K562 (cell line): Measurements from ENCODE around the gene TLDC2. TPM values are rescaled to one million over a fixed set of nuclear protein-coding genes. Genes with fewer than 3 reads are reported as not detected.

Experiments
- ATAC-seq: fragments of 200-7000 bp; cut with Tn5 transposase; 3 replicates; pipeline ENCODE4 v1.9.1; 2020; ENCODE audit warnings: moderate library complexity
- BruUV-seq: library from RNA; stranded (reverse); fragments of 400-500 nt; replicated peaks from 2 replicates; lab custom pipeline; 2021; lab: Mats Ljungman, UMichigan
- CTCF ChIA-PET: fragments of 300-600 bp; formaldehyde crosslinking; extraction: SDS; loops from one replicate; lab custom pipeline; 2021; ENCODE audit warnings: low intra/inter-chr PET ratio; lab: Yijun Ruan, JAX
- POLR2A ChIA-PET: fragments of 300-600, 350-650 bp; sonication (Branson Sonifier 250); formaldehyde crosslinking; extraction: SDS; loops from one replicate; lab custom pipeline; 2021; ENCODE audit warnings: antibody characterized with exemption, inconsistent platforms; lab: Yijun Ruan, JAX
- DNase-seq, 4 experiments: peaks; one replicate each; pipeline versions ENCODE4 v3.0.0 to v3.0.0-alpha.2; 2011 to 2018; ENCODE audit warnings: low spot score in 3 of 4, mixed read lengths in 3 of 4; ENCODE audit errors: extremely low read depth in 1 of 4
- FAIRE-seq: peaks from 2 replicates; lab custom pipeline; 2011; peaks lifted over from hg19 to GRCh38; lab: Jason Lieb, UNC
- H2AFZ ChIP-seq: 2 replicates; pipeline ENCODE4 v1.6.0; 2011; ENCODE audit warnings: low read depth, low read length, control low read depth, inconsistent platforms
- H3K27ac ChIP-seq: fragments of 200-600 bp; 3 replicates; pipeline ENCODE4 v1.8.0; 2011; ENCODE audit warnings: low read depth, mild to moderate bottlenecking, control low read depth, inconsistent platforms, low read length, moderate library complexity, mixed read lengths; ENCODE audit errors: extremely low read depth
- H3K27me3 ChIP-seq, 2 experiments: fragments of 300-600 bp in 1 of 2; 2 replicates in 1 of 2; 3 replicates in 1 of 2; pipeline versions ENCODE4 v1.6.0 to v1.8.0; 2011; ENCODE audit warnings: inconsistent platforms in 2 of 2, low read length in 2 of 2, mild to moderate bottlenecking in 1 of 2, mixed read lengths in 1 of 2, moderate library complexity in 1 of 2; ENCODE audit not compliant: control insufficient read depth in 2 of 2, insufficient read depth in 2 of 2
- H3K36me3 ChIP-seq: fragments of 300-600 bp; 3 replicates; pipeline ENCODE4 v1.8.0; 2011; ENCODE audit warnings: mild to moderate bottlenecking, low read length, inconsistent platforms; ENCODE audit not compliant: control insufficient read depth, insufficient read depth
- H3K4me1 ChIP-seq, 2 experiments: fragments of 200-600 bp in 1 of 2; replicated peaks in 1 of 2; 2 replicates in 1 of 2; 3 replicates in 1 of 2; pipeline versions ENCODE4 v1.5.1 to v1.8.0; 2011; ENCODE audit warnings: inconsistent platforms in 2 of 2, low read length in 2 of 2, mild to moderate bottlenecking in 1 of 2, mixed read lengths in 1 of 2, moderate library complexity in 1 of 2; ENCODE audit not compliant: control insufficient read depth in 2 of 2, insufficient read depth in 2 of 2
- H3K4me2 ChIP-seq: 2 replicates; pipeline ENCODE4 v1.6.1; 2011; ENCODE audit warnings: low read length, control low read depth, inconsistent platforms, mixed read lengths; ENCODE audit not compliant: insufficient read depth
- H3K4me3 ChIP-seq: fragments of 200-600 bp; sonication (generic), shearing (Covaris generic); 2 replicates; pipeline ENCODE4 v1.5.1; 2016; ENCODE audit warnings: control low read depth, inconsistent platforms
- H3K79me2 ChIP-seq: fragments of 200-600 bp; 3 replicates; pipeline ENCODE4 v1.8.0; 2011; ENCODE audit warnings: low read length, inconsistent platforms; ENCODE audit not compliant: control insufficient read depth, insufficient read depth
- H3K9ac ChIP-seq, 2 experiments: 2 replicates each; pipeline versions ENCODE4 v1.6.0 to v1.6.1; 2011; ENCODE audit warnings: low read depth in 2 of 2, low read length in 2 of 2, control low read depth in 1 of 2, inconsistent platforms in 1 of 2, mild to moderate bottlenecking in 1 of 2, mixed read lengths in 1 of 2; ENCODE audit not compliant: insufficient read depth in 1 of 2
- H3K9me1 ChIP-seq: one replicate; pipeline ENCODE4 v1.6.0; 2011; ENCODE audit warnings: inconsistent platforms, mild to moderate bottlenecking, low read length, moderate library complexity; ENCODE audit not compliant: control insufficient read depth, insufficient read depth
- H3K9me3 ChIP-seq: replicated peaks from 2 replicates; pipeline ENCODE4 v1.5.1; 2011; ENCODE audit warnings: low read depth, low read length, inconsistent platforms; ENCODE audit not compliant: control insufficient read depth, insufficient read depth
- H4K20me1 ChIP-seq: replicated peaks from 2 replicates; pipeline ENCODE4 v1.6.1; 2011; ENCODE audit warnings: low read length, inconsistent platforms, mixed read lengths; ENCODE audit not compliant: control insufficient read depth, insufficient read depth
- DACH1 ChIP-seq: fragments of 450-650 bp; IDR thresholded peaks from 2 replicates; pipeline ENCODE4 v1.6.1; 2018; ENCODE audit not compliant: partially characterized antibody
- ESRRA ChIP-seq: fragments of 450-650 bp; IDR thresholded peaks from 2 replicates; pipeline ENCODE4 v1.6.1; 2014; ENCODE audit warnings: low read depth, mild to moderate bottlenecking, moderate library complexity, borderline replicate concordance
- GTF2E2 ChIP-seq: fragments of 200-800 bp; sonication (Bioruptor generic); IDR thresholded peaks from 2 replicates; pipeline ENCODE4 v1.6.1; 2016; ENCODE audit warnings: missing genetic modification characterization, missing compliant biosample characterization
- MCM2 ChIP-seq: fragments of 450-650 bp; IDR thresholded peaks from 2 replicates; pipeline ENCODE4 v1.6.1; 2017; ENCODE audit warnings: low read depth, mild to moderate bottlenecking
- MNT ChIP-seq, 2 experiments: fragments of 450-650 bp; conservative IDR thresholded peaks; 2 replicates each; pipeline ENCODE4 v1.6.1; 2017; ENCODE audit warnings: mild to moderate bottlenecking in 2 of 2, moderate library complexity in 2 of 2
- OTX1 ChIP-seq: fragments of 450-650 bp; formaldehyde crosslinking; IDR thresholded peaks from 2 replicates; pipeline ENCODE4 v1.4.0; 2022; ENCODE audit warnings: mild to moderate bottlenecking
- PHB2 ChIP-seq: fragments of 450-650 bp; IDR thresholded peaks from 2 replicates; pipeline ENCODE4 v1.6.1; 2017; ENCODE audit warnings: low read depth
- PTRF ChIP-seq: fragments of 450-650 bp; IDR thresholded peaks from 2 replicates; pipeline ENCODE4 v1.6.1; 2016; ENCODE audit warnings: mild to moderate bottlenecking, missing genetic modification characterization, missing compliant biosample characterization
- RNF2 ChIP-seq: sonication (generic); IDR thresholded peaks from 2 replicates; pipeline ENCODE4 v1.6.1; 2016
- TFAP4 ChIP-seq: sonication (generic); formaldehyde crosslinking; IDR thresholded peaks from 2 replicates; pipeline ENCODE4 v1.8.0; 2022; ENCODE audit warnings: missing genetic modification reagents, mild to moderate bottlenecking, moderate library complexity, borderline replicate concordance
- U2AF2 ChIP-seq: fragments of 200-400 bp; formaldehyde crosslinking; optimal IDR thresholded peaks from 2 replicates; pipeline ENCODE3; 2017; ENCODE audit warnings: low read depth, mild to moderate bottlenecking, low read length
- WHSC1 ChIP-seq: IDR thresholded peaks from one replicate; pipeline ENCODE4 v1.6.1; 2012; ENCODE audit warnings: low read length, control low read depth, inconsistent platforms
- ZFP30 ChIP-seq: fragments of 250-450 bp; sonication (Bioruptor Pico); IDR thresholded peaks from 2 replicates; pipeline ENCODE4 v1.8.0; 2022; ENCODE audit warnings: moderate library complexity, mild to moderate bottlenecking, inconsistent platforms, borderline replicate concordance
- ZNF644 ChIP-seq: fragments of 200-800 bp; sonication (Bioruptor generic); IDR thresholded peaks from 2 replicates; pipeline ENCODE4 v1.6.1; 2016; ENCODE audit warnings: low read depth, missing genetic modification characterization, missing compliant biosample characterization
- WGBS: fragments of 100-300 bp; shearing (Covaris generic); methylation state at CpG from one replicate; pipeline ENCODE4 v1.1.6; 2016; ENCODE audit warnings: low coverage, mixed read lengths; ENCODE audit not compliant: insufficient coverage; ENCODE audit errors: missing lambda C conversion rate; 5-methylcytosine and 5-hydroxymethylcytosine counted together
- in situ Hi-C: fragments of 300-500 bp; cut with MboI; formaldehyde crosslinking; loops from 4 replicates; pipeline ENCODE4 v1.15.0; 2018; ENCODE audit warnings: inconsistent platforms, mixed read lengths
- intact Hi-C: fragments of 100-400 bp; cut with micrococcal nuclease; formaldehyde crosslinking; loops from 2 replicates; pipeline ENCODE4 v1.14.2; 2022
- polyA plus RNA-seq, 8 experiments: library from polyadenylated mRNA; depleted of rRNA in 4 of 8; stranded (reverse) in 5 of 8; unstranded in 3 of 8; fragments of >200 nt; fragmentation: Nextera tagmentation in 2 of 8; fragmentation: Illumina TruSeq in 1 of 8; extraction: Ambion mirVana in 2 of 8; extraction: Trizol in 1 of 8; gene quantifications; 2 replicates each; pipeline versions ENCODE4 v1.2.1 to v1.2.3, GENCODE V29; 2011 to 2014; ENCODE audit warnings: inconsistent platforms in 1 of 8, missing spikeins in 1 of 8
- total RNA-seq, 7 experiments: library from RNA; depleted of rRNA in 6 of 7; stranded (reverse); fragments of >200 nt in 6 of 7; fragmentation: Illumina TruSeq in 2 of 7; extraction: Trizol in 2 of 7; gene quantifications; 2 replicates each; pipeline versions ENCODE4 v1.2.1 to v1.2.3, GENCODE V29; 2011 to 2021; ENCODE audit warnings: low replicate concordance in 1 of 7

The TLDC2 gene
- total and polyA plus RNA-seq, 9 of the 15 experiments (the other 6 are each of a cell fraction or from before 2014, with no cell fraction given) = not detected

GRCh38 chr20:36832791-36833190 lies 43.1 kb upstream of the TLDC2 start:
- no peak overlapping the region for H2AFZ ChIP-seq
- peaks cover 17 to 33% of the 10 kb centered on the region in 2 experiments for H3K4me1 ChIP-seq
- H3K9ac ChIP-seq = peak overlapping the region in 1 of 2 experiments; percentile 73; a peak in 2 of 4 replicates
- H3K4me2 ChIP-seq = no peak overlapping the region
- 78% methylated on average over 7 of the region's 7 CpGs for WGBS
- no peak overlapping the region for H3K4me3 ChIP-seq
- intact Hi-C loops (no loop called here), in situ Hi-C loops (no loop called here)
- DNase-seq = no peak
- H4K20me1 ChIP-seq = no peaks in the 10 kb centered on the region
- ChIA-PET CTCF (no interaction called here), POLR2A (no interaction called here)
- H3K27ac ChIP-seq = peak overlapping the region; percentile 25; the same call in 2 of the 3 replicates
- no TSS peak for BruUV-seq
- ATAC-seq = no peak
- H3K9me3 ChIP-seq = no peaks in the 10 kb centered on the region
- no peaks in the 10 kb centered on the region for H3K27me3 ChIP-seq
- peaks cover 69% of the 10 kb centered on the region for H3K36me3 ChIP-seq
- H3K79me2 ChIP-seq = peaks cover 9% of the 10 kb centered on the region
- FAIRE-seq = no peak
- TF ChIP-seq ESRRA (peak; percentile 52; the same call in 1 of the 2 replicates), ZNF644 (no peak), PHB2 (no peak)
- no peaks in the 10 kb centered on the region for H3K9me1 ChIP-seq

- no peak for DNase-seq
- TF ChIP-seq DACH1 = no peak
- no peak for TF ChIP-seq MNT (conservative IDR thresholded peaks at IDR 0.05)
- no peak for TF ChIP-seq GTF2E2 (tag)
- no peak for TF ChIP-seq PTRF
- TF ChIP-seq ESRRA = no peak
- no peak for TF ChIP-seq U2AF2
- TF ChIP-seq MCM2 = no peak
- TF ChIP-seq WHSC1 = no peak
- TF ChIP-seq ZFP30 (CRISPR knock-in tag) = no peak
- TF ChIP-seq OTX1 (CRISPR knock-in tag) = no peak
- TF ChIP-seq RNF2 = no peak
- no peak for TF ChIP-seq TFAP4 (CRISPR knock-in tag)
- Histone ChIP-seq H3K9me1 (no peaks in the 10 kb centered on the region), H3K79me2 (peaks cover 9% of the 10 kb centered on the region), H3K27me3 (no peaks in the 10 kb centered on the region), H3K9me3 (no peaks in the 10 kb centered on the region), H3K4me1 (peaks cover 17 to 33% of the 10 kb centered on the region in 2 experiments), H2AFZ (no peak overlapping the region), H3K27ac (peak overlapping the region; percentile 43; the same call in 2 of the 3 replicates), H3K9ac (peak overlapping the region in 1 of 2 experiments; percentile 53; a peak in 2 of 4 replicates), H3K4me2 (no peak overlapping the region), H3K4me3 (no peak overlapping the region), H3K36me3 (peaks cover 69% of the 10 kb centered on the region), H4K20me1 (no peaks in the 10 kb centered on the region)
- no peak for ATAC-seq
- FAIRE-seq = no peak
- ChIA-PET CTCF (no interaction called here), POLR2A (interaction anchor here (0.6 kb wide), 1 partner anchor 36 kb away, joined by 3 read pairs; no protein-coding TSS in a partner anchor)
- BruUV-seq = no TSS peak
- WGBS = 88% methylated on average over 19 of the region's 19 CpGs
- intact Hi-C loops = no loop called here
- in situ Hi-C loops = no loop called here
Measured at GRCh38 chr20:36833275-36834020, 42.5 kb upstream of the TLDC2 start.
